Right lobe of liver (tissue), 4 donors: ENCODE results near the gene DNAJB8.

Experiments
- POLR2A ChIP-seq: fragments of 450-650 bp; IDR thresholded peaks from one replicate; pipeline ENCODE4 v1.6.1; 2017; ENCODE audit warnings: antibody characterized with exemption, mild to moderate bottlenecking
- TF ChIP-seq, protein P1 (sequence below), 4 donors: fragments of 200-600 bp in 3 of 4; fragments of 450-650 bp in 1 of 4; IDR thresholded peaks; one replicate each; pipeline versions ENCODE4 v1.5.1 to v1.8.0; 2016 to 2022; ENCODE audit warnings: antibody characterized with exemption in 4 of 4, mild to moderate bottlenecking in 2 of 4
- donor health status: DM: no; HTN: no; CAD: no.
- donor health status: DM: no; HTN: no; CAD: no.
- donor health status: DM: no; HTN: yes; CAD: no.

DNA sequence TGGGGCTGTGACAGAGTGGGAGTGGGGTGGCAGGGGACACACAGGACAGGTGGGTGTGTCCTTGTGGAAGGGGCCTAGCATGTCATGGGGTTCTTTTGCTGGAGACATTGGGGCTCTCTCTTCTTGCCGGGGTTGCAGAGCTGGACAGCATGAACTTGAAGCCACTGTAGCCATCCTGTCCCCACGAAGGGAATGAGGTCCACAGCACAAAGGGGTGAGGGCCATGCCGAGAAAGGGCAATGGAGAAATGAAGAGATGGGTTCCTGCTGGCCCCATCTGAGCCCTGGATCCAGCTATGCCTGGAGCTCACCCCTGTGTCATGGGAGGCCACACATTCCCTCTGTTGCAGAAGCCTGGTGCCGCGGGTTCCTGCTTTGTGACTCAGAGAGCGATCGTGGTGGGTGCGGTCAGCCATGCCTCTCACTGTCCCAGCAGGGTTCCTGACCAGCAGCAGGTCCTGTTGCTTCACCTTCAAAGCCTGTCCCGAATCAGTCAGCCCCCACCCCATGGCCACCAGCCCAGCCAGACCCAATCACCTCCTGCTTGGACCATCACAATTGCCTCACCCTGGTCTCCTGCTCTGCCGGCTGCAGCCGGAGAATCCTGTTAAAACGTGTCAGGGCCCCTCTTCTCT lies 50.0 kb downstream of the DNAJB8 start:
- TF ChIP-seq, protein P1, sequence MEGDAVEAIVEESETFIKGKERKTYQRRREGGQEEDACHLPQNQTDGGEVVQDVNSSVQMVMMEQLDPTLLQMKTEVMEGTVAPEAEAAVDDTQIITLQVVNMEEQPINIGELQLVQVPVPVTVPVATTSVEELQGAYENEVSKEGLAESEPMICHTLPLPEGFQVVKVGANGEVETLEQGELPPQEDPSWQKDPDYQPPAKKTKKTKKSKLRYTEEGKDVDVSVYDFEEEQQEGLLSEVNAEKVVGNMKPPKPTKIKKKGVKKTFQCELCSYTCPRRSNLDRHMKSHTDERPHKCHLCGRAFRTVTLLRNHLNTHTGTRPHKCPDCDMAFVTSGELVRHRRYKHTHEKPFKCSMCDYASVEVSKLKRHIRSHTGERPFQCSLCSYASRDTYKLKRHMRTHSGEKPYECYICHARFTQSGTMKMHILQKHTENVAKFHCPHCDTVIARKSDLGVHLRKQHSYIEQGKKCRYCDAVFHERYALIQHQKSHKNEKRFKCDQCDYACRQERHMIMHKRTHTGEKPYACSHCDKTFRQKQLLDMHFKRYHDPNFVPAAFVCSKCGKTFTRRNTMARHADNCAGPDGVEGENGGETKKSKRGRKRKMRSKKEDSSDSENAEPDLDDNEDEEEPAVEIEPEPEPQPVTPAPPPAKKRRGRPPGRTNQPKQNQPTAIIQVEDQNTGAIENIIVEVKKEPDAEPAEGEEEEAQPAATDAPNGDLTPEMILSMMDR (IDR thresholded peaks at IDR 0.05): no peak
- no peak for TF ChIP-seq POLR2A
